Stomach (tissue), 4 donors: ENCODE measurements around the gene HOMER3.

Experiments used
- CTCF ChIP-seq, 7 experiments: fragments of 450-650 bp in 4 of 7; fragments of 200-600 bp in 3 of 7; sonication (generic) in 3 of 7; IDR thresholded peaks; one replicate each; pipeline ENCODE4 v1.5.1; 2016 to 2019; ENCODE audit warnings: antibody characterized with exemption in 7 of 7, control low read depth in 2 of 7, mild to moderate bottlenecking in 1 of 7
- POLR2A ChIP-seq, 4 donors: fragments of 450-650 bp; IDR thresholded peaks; one replicate each; pipeline ENCODE4 v1.6.1; 2016; ENCODE audit warnings: antibody characterized with exemption in 4 of 4, control low read depth in 2 of 4, mild to moderate bottlenecking in 1 of 4, moderate library complexity in 1 of 4

- TF ChIP-seq CTCF (IDR thresholded peaks at IDR 0.05), result no peak
- no peak for TF ChIP-seq POLR2A (IDR thresholded peaks at IDR 0.05)
These were observed 41.7 kb upstream of the HOMER3 start for GRCh38 chr19:18982669-18983068.
